Measurements from ENCODE around the gene GATA6. TPM values are rescaled to one million over a fixed set of nuclear protein-coding genes. Genes with fewer than 3 reads are reported as not detected.

Gene GATA6
- total and polyA plus RNA-seq, 10 of the 15 experiments (the other 5 are each of a cell fraction or from before 2014, with no cell fraction given) = 0.04 to 0.05 TPM; not detected in 8

- TF ChIP-seq, protein P1, sequence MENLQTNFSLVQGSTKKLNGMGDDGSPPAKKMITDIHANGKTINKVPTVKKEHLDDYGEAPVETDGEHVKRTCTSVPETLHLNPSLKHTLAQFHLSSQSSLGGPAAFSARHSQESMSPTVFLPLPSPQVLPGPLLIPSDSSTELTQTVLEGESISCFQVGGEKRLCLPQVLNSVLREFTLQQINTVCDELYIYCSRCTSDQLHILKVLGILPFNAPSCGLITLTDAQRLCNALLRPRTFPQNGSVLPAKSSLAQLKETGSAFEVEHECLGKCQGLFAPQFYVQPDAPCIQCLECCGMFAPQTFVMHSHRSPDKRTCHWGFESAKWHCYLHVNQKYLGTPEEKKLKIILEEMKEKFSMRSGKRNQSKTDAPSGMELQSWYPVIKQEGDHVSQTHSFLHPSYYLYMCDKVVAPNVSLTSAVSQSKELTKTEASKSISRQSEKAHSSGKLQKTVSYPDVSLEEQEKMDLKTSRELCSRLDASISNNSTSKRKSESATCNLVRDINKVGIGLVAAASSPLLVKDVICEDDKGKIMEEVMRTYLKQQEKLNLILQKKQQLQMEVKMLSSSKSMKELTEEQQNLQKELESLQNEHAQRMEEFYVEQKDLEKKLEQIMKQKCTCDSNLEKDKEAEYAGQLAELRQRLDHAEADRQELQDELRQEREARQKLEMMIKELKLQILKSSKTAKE (IDR thresholded peaks at IDR 0.05; ENCODE audit: low read depth, poor library complexity, severe bottlenecking) = no peak
- no peak for TF ChIP-seq NR2C1 (IDR thresholded peaks at IDR 0.05)
Measured at GRCh38 chr18:22176420-22177326, 7.3 kb downstream of the GATA6 start (continued).

DNA sequence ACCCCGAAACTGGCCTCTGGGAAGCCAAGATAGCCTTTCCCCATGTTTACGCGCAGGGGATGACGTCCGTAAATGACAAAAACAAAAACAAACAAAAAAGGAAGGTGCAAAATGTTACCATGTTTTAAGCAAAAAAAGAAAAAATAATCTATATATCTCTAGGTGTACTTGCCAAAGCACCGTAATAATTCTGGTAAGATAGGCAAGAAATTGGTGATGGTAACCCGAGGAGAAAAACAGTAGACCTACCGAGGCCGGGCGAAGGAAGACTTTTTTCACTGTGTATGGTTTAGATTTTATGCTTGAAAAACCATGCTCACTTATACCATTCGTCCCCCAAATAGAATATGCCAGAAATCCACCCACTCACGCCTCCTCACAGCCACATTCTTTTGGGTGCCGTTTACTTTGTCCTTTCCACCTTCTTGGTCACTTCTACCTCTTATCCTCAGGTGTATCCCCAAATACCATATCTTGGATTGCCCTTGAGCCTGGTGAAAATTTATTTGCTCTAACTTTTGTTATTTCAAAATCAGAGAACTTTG lies 8.0 kb downstream of the GATA6 start:
- no peak for DNase-seq (ENCODE audit: low read depth, low spot score)
- intact Hi-C loops (cut with micrococcal nuclease; ENCODE audit: unreplicated experiment) = no loop called here
- ChIA-PET RAD21 (ENCODE audit: unreplicated experiment) (no interaction called here), CTCF (no interaction called here), POLR2A (no interaction called here), SMC1A (ENCODE audit: uncharacterized antibody, unreplicated experiment) (no interaction called here)
- no TSS peak for BruUV-seq (replicated peaks)
- Histone ChIP-seq H3K27me3 (replicated peaks in 1 of 2; ENCODE audit: control insufficient read depth in 2 of 2, insufficient read depth in 2 of 2, low read length in 1 of 2) (peaks cover 0 to 5% of the 10 kb centered on the region in 2 experiments), H3K9ac (ENCODE audit: control insufficient read depth, insufficient read depth, low read length) (no peak overlapping the region), H2AFZ (ENCODE audit: control insufficient read depth, low read depth, low read length) (no peak overlapping the region), H3K4me1 (ENCODE audit: control insufficient read depth, insufficient read depth, low read length) (no peaks in the 10 kb centered on the region), H3K4me2 (ENCODE audit: control insufficient read depth, insufficient read depth) (no peak overlapping the region), H3K36me3 (ENCODE audit: control insufficient read depth in 2 of 2, insufficient read depth in 2 of 2, low read length in 1 of 2) (no peaks in the 10 kb centered on the region), H3K9me3 (replicated peaks; ENCODE audit: control insufficient read depth, insufficient read depth, low read length) (no peaks in the 10 kb centered on the region), H3K4me3 (no peak overlapping the region), H4K20me1 (ENCODE audit: control insufficient read depth, insufficient read depth) (no peaks in the 10 kb centered on the region), H3K79me2 (ENCODE audit: control insufficient read depth, insufficient read depth, low read length) (no peaks in the 10 kb centered on the region), H3K27ac (ENCODE audit: control insufficient read depth, insufficient read depth) (no peak overlapping the region)
- in situ Hi-C loops (cut with MboI) = no loop called here
- WGBS (ENCODE audit: insufficient coverage, insufficient replicate concordance, low lambda C conversion rate, missing lambda C conversion rate) = 58% methylated on average over 13 of the region's 13 CpGs
- ATAC-seq = no peak
- no peak for FAIRE-seq
- TF ChIP-seq TARDBP (IDR thresholded peaks at IDR 0.05; ENCODE audit: borderline replicate concordance) (no peak), ZNF687 (IDR thresholded peaks at IDR 0.05) (no peak), YBX1 (IDR thresholded peaks at IDR 0.05) (no peak), ZBTB11 (CRISPR knock-in tag; IDR thresholded peaks at IDR 0.05) (no peak), ATF2 (IDR thresholded peaks at IDR 0.05; ENCODE audit: low read length) (no peak), CBX3 (IDR thresholded peaks at IDR 0.05; ENCODE audit: borderline replicate concordance, low read depth) (no peak), STAT1 (conservative IDR thresholded peaks at IDR 0.05) (no peak), SMAD5 (IDR thresholded peaks at IDR 0.05; ENCODE audit: low read depth) (no peak)

Measured in GM12878 (cell line).